ENCODE results near the gene ZNF714.

GRCh38 chr19:21149877-21150276 lies 67.9 kb downstream of the ZNF714 start:
- TF ChIP-seq CTCF (IDR thresholded peaks at IDR 0.05; ENCODE audit: low read length) (no peak), EZH2 (optimal IDR thresholded peaks at IDR 0.05; ENCODE audit: low read depth, low read length) (no peak), EZH2phosphoT487 (IDR thresholded peaks at IDR 0.05; ENCODE audit: low read length) (no peak)

All from MM.1S (cell line).